SK-N-MC (cell line): ENCODE results near the gene MANEAL.

ENCODE experiments used
- DNase-seq: peaks from one replicate; pipeline ENCODE4 v3.0.0-alpha.2; 2011; ENCODE audit warnings: low read depth, low spot score
- H3K27ac ChIP-seq: fragments of 200-600 bp; sonication (generic); 2 replicates; pipeline ENCODE4 v1.5.1; 2016; ENCODE audit warnings: mixed run types
- H3K36me3 ChIP-seq: fragments of 200-600 bp; sonication (generic); 2 replicates; pipeline ENCODE4 v1.6.1; 2017; ENCODE audit warnings: antibody characterized with exemption, low read length, mixed read lengths; ENCODE audit not compliant: insufficient read depth
- H3K4me3 ChIP-seq: fragments of 200-600 bp; sonication (generic); 2 replicates; pipeline ENCODE4 v1.5.1; 2016
- H3K9ac ChIP-seq: fragments of 200-600 bp; sonication (generic); 2 replicates; pipeline ENCODE4 v1.8.0; 2017; ENCODE audit warnings: mixed run types, mixed read lengths; ENCODE audit not compliant: insufficient read length
- H3K9me3 ChIP-seq: fragments of 200-600 bp; sonication (generic); 2 replicates; pipeline ENCODE4 v1.6.1; 2017; ENCODE audit warnings: low read depth, mild to moderate bottlenecking, antibody characterized with exemption, low read length, moderate library complexity, mixed read lengths
- EZH2 ChIP-seq: fragments of 200-600 bp; sonication (generic); IDR thresholded peaks from one replicate; pipeline ENCODE4 v1.6.1; 2017; ENCODE audit warnings: antibody characterized with exemption
- FOXP2 ChIP-seq: optimal IDR thresholded peaks from 2 replicates; pipeline ENCODE3; 2011; ENCODE audit warnings: mild to moderate bottlenecking, moderate library complexity; ENCODE audit not compliant: insufficient read depth; ENCODE audit errors: extremely low read length, control extremely low read depth
- POLR2AphosphoS5 ChIP-seq: IDR thresholded peaks from 2 replicates; pipeline ENCODE4 v1.6.1; 2012; ENCODE audit warnings: mild to moderate bottlenecking, low read depth, low read length, borderline replicate concordance

Gene MANEAL

DNA sequence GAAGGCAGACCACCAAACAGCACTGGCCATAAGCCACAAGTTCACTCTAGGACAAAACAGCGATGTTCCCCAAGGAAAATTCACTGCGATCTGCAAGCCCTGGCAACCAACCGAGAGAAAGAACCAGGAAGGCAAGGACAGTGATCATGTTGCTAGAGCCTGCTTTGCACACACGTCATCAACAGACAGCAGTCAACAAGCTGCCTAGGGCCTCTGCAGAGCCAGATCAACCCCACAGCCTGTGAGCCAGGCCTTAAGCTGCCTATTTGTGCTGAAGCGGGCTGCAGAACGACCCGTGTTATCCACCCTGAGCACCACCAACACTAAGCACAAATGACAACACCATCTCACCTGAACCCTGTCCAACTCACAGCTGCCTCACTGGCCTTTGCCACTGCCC is 20.6 kb downstream of the MANEAL start:
- no peak for DNase-seq
- no peak overlapping the region for H3K4me3 ChIP-seq
- no peak for TF ChIP-seq FOXP2
- H3K9ac ChIP-seq, result no peak overlapping the region
- H3K9me3 ChIP-seq, result no peaks in the 10 kb centered on the region
- H3K27ac ChIP-seq, result no peak overlapping the region
- H3K36me3 ChIP-seq, result no peaks in the 10 kb centered on the region; the same call in 1 of the 2 replicates

GRCh38 chr1:37817481-37817880 is 23.8 kb downstream of the MANEAL start:
- H3K9me3 ChIP-seq, result no peaks in the 10 kb centered on the region
- no peak for TF ChIP-seq POLR2AphosphoS5
- TF ChIP-seq EZH2, result no peak

DNA sequence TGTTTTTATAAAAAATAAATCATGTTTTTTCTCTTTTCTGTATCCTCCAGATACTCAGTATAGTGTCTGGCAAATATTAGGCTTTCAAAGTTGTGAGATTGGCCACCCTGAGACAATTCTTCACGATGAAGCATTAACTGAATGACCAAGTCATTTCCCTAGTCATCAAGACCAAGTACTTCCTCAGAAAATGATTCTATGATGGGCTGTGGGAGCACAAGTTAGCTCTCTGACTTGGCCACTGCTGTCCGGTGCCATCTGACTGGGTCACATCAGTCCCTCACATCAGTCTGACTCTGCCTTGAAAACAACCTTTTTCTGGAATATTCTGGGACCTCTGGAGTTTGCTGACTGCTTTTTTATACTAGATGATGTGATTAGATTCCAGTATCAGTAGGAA is 27.8 kb downstream of the MANEAL start:
- Histone ChIP-seq H3K27ac (no peak overlapping the region), H3K36me3 (peaks cover 33% of the 10 kb centered on the region)
- TF ChIP-seq EZH2 (no peak), POLR2AphosphoS5 (no peak), FOXP2 (no peak)

More at GRCh38 chr1:37817481-37817880, 23.8 kb downstream of the MANEAL start:
- Histone ChIP-seq H3K4me3 (no peak overlapping the region), H3K36me3 (peaks cover 20% of the 10 kb centered on the region), H3K27ac (no peak overlapping the region), H3K9ac (no peak overlapping the region)
- DNase-seq, result no peak

DNA sequence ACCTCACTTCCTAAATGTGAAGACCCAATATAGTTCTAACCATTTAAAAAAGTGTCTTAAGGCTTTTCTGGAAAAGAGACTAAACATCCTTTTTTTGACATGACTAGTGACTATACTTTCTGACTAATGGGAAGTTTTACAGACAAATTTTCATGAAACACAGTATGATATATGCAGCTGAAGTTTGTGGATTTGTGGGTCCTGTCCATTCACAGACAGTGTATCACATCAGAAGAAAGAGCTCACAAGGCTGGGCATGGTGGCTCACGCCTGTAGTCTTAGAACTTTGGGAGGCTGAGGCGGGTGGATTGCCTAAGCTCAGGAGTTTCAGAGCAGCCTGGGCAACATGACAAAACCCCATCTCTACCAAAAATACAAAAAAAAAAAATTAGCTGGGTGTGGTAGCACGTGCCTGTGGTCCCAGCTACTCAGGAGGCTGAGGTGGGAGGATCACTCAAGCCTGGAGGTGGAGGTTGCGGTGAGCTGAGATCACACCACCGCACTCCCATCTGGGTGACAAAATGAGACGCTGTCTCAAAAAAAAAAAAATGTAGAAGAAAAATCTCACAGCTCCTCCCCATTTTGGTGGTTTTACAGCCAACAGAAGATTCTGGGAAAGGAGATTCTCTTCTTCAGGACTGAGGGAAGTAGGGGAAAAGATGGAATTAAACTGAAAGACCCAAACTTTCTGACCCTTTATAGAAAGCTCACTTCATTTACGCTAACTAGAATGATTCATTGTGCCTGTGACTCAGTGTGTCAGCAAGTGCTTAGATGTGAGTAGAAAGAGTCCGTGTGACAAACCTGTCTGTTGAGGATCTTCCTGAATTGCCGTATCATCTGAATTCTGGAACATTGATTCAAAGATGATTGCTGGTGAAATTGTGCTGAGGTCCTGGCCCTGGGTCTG is 29.5 kb downstream of the MANEAL start:
- Histone ChIP-seq H3K36me3 (peaks cover 37% of the 10 kb centered on the region), H3K27ac (no peak overlapping the region), H3K4me3 (no peak overlapping the region), H3K9me3 (no peaks in the 10 kb centered on the region), H3K9ac (no peak overlapping the region)
- TF ChIP-seq EZH2 (no peak), FOXP2 (no peak), POLR2AphosphoS5 (no peak)
- DNase-seq, result no peak

More for the DNA sequence above, 27.8 kb downstream of the MANEAL start:
- Histone ChIP-seq H3K9ac (no peak overlapping the region), H3K4me3 (no peak overlapping the region), H3K9me3 (no peaks in the 10 kb centered on the region)
- DNase-seq, result no peak

DNA sequence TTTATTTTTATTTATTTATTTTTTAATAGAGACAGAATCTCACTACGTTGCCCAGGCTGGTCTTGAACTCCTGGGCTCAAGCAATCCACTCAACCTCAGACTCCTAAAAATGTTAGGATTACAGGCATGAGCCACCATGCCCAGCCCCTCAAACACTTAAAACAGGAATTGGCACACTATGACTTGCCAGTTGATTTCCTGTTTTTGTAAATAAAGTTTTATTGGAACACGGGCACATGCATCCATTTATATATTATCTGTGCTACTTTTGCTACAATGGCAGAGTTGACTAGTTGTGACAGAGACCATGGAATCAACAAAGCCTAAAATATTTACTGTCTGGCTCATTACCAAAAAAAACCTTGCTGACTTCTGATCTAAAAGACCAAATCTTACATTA is 30.4 kb downstream of the MANEAL start:
- no peak overlapping the region for H3K9ac ChIP-seq
- DNase-seq, result no peak
- H3K36me3 ChIP-seq, result peaks cover 37% of the 10 kb centered on the region
- TF ChIP-seq EZH2, result no peak
- TF ChIP-seq FOXP2, result no peak
- TF ChIP-seq POLR2AphosphoS5, result no peak
- no peak overlapping the region for H3K4me3 ChIP-seq
- H3K9me3 ChIP-seq, result no peaks in the 10 kb centered on the region
- H3K27ac ChIP-seq, result no peak overlapping the region

DNA sequence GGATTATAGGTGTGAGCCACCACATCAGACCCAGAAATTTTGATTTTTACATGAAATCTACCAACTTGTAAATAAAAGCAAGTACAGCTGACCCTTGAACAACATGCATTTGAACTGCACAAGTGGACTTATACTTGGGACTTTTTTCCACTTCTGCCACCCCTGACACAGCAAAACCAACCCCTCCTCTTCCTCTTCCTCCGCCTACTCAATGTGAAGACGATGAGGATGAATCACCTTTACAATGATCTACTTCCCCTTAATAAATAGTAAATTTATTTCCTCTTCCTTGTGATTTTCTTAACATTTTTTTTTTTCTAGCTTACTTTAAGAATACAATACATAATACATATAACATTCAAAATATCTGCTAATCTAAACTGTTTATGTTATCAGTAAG is 31.9 kb downstream of the MANEAL start:
- H3K27ac ChIP-seq, result no peak overlapping the region
- H3K4me3 ChIP-seq, result no peak overlapping the region
- DNase-seq, result no peak
- H3K9ac ChIP-seq, result no peak overlapping the region
- H3K36me3 ChIP-seq, result peaks cover 33% of the 10 kb centered on the region
- no peaks in the 10 kb centered on the region for H3K9me3 ChIP-seq
- TF ChIP-seq FOXP2 (no peak), POLR2AphosphoS5 (no peak), EZH2 (no peak)

DNA sequence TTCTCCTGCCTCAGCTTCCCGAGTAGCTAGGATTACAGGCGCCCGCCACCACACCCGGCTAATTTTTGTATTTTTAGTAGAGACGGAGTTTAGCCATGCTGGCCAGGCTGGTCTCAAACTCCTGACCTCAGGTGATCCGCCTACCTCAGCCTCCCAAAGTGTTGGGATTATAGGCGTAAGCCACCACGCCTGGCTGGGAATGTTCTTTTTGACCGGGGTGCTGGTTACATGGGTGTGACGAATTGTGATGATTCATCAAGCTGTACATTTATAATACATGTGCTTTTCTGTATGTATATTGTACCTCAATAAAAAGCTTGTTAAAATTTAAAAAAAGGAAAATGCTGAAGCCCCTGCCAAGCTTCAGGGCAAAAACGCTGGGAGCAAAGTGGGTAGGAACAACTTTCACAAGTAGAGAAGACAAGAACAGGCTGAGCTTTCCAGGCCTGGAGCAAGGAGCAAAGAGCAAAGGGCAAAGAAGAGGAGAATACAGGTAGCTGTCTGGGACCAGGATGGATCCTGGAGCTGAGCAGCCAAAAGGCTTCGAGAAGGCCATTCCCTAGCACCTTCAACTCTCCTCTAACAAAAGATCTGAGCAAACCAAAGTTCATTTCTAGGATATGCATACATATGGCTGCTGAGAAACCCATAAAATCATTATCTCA is 34.9 kb downstream of the MANEAL start:
- TF ChIP-seq POLR2AphosphoS5 (no peak), FOXP2 (no peak), EZH2 (no peak)
- H3K27ac ChIP-seq, result no peak overlapping the region
- no peak overlapping the region for H3K4me3 ChIP-seq
- H3K9ac ChIP-seq, result no peak overlapping the region
- peaks cover 29% of the 10 kb centered on the region for H3K36me3 ChIP-seq
- no peak for DNase-seq
- no peaks in the 10 kb centered on the region for H3K9me3 ChIP-seq

- no peak for DNase-seq
- Histone ChIP-seq H3K4me3 (no peak overlapping the region), H3K36me3 (peaks cover 45% of the 10 kb centered on the region), H3K9me3 (no peaks in the 10 kb centered on the region), H3K9ac (no peak overlapping the region), H3K27ac (no peak overlapping the region)
- no peak for TF ChIP-seq EZH2
- no peak for TF ChIP-seq POLR2AphosphoS5
- no peak for TF ChIP-seq FOXP2
Observed at GRCh38 chr1:37831109-37831508, 37.5 kb downstream of the MANEAL start.
